Measurements from ENCODE around the gene GBGT1.

GBGT1 gene

DNA sequence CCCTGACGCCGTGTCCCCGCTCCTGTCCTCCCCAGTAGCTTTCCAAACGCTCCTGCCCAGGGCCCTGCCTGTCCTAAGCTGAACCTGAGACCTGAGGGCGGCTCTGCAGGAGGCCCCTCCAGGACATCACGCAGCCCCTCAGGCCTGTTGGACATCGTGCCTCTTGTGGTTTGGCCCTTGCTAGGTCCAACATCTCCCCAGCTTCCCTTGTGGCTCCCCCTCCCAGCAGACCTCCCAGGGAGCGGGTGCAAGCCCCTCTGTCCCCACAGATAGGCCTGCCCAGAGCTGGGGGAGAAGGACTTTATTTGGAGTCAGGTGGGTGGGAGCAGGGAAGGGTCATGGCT, 41.3 kb upstream of the GBGT1 start:
- no peak overlapping the region for H3K27ac ChIP-seq (ENCODE audit: low read length)
- no peaks in the 10 kb centered on the region for H3K9me3 ChIP-seq (ENCODE audit: control insufficient read depth in 1 of 2, low read length in 2 of 2)
- H3K4me1 ChIP-seq (ENCODE audit: control insufficient read depth in 1 of 2, insufficient read depth in 2 of 2, low read length in 2 of 2): no peaks in the 10 kb centered on the region
- H3K36me3 ChIP-seq (ENCODE audit: control insufficient read depth in 1 of 2, insufficient read depth in 2 of 2, low read length in 2 of 2): no peaks in the 10 kb centered on the region
- no peaks in the 10 kb centered on the region for H3K27me3 ChIP-seq (ENCODE audit: low read depth, low read length)
- no peak overlapping the region for H3K4me3 ChIP-seq (ENCODE audit: low read depth in 1 of 2, low read length in 2 of 2)

DNA sequence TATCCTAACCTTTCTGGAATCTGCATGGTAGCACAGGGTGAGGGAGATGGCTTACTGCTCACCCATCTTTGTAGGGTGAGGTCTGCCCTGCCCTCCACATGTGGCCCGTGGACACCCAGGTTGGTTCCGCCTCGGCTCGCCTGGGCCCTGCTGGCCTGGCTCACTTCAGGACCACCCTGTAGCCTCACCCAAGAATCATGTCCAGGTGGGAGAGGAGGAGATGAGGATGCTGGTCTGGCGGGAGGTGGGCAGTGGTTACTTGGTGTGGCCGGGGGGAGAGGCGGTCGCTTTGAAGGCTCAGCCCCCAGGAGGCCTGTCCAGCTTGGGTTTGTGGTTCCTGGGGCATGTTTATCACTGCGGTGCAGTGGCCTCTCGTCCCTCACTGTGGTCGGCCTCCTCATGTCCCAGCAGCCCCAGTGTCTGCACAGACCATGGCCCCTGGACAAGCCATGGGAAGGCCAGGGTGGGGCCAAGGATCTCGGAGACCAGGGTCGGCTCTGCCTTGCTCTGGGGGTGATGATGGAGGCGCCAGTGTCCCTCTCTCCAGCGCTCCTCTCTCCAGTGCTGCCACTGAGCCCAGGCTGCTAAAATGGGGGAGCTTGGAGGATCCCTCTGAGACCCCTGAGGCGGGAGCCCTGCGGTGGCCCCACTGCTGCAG, 40.8 kb upstream of the GBGT1 start:
- Histone ChIP-seq H3K27me3 (ENCODE audit: low read depth, low read length) (no peaks in the 10 kb centered on the region), H3K4me3 (ENCODE audit: low read depth in 1 of 2, low read length in 2 of 2) (no peak overlapping the region), H3K4me1 (ENCODE audit: control insufficient read depth in 1 of 2, insufficient read depth in 2 of 2, low read length in 2 of 2) (no peaks in the 10 kb centered on the region), H3K27ac (ENCODE audit: low read length) (no peak overlapping the region), H3K9me3 (ENCODE audit: control insufficient read depth in 1 of 2, low read length in 2 of 2) (no peaks in the 10 kb centered on the region), H3K36me3 (ENCODE audit: control insufficient read depth in 1 of 2, insufficient read depth in 2 of 2, low read length in 2 of 2) (no peaks in the 10 kb centered on the region)

DNA sequence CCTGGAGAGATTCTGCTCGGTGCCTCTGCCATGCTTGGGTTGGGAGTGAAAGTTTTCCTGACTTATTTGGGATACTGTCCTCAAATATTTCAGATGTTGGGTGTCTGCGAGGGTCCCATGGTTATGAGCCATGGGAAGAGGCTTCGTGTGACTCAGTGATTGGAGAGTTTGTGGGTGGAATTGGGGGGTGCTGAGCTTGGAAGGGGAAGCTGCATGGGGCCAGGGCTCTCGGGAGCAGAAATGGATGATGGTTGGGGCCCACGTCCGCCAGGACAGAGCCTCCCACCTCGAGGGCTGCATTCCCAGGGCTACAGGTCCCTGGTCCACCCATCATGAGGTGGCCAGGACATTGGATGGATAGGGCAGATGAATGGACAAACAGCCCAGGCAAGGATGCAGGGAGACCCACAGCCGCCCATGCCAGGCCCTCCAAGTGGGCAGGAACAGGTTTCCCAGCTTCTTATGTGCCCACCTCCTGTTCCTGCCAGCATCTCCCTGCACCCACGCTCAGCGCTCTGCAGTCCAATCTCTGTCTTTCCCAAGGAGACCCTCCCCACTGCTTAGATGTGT, 39.9 kb upstream of the GBGT1 start:
- H3K27me3 ChIP-seq (ENCODE audit: low read depth, low read length): no peaks in the 10 kb centered on the region
- H3K9me3 ChIP-seq (ENCODE audit: control insufficient read depth in 1 of 2, low read length in 2 of 2): no peaks in the 10 kb centered on the region
- H3K36me3 ChIP-seq (ENCODE audit: control insufficient read depth in 1 of 2, insufficient read depth in 2 of 2, low read length in 2 of 2): no peaks in the 10 kb centered on the region
- no peak overlapping the region for H3K4me3 ChIP-seq (ENCODE audit: low read depth in 1 of 2, low read length in 2 of 2)
- no peak overlapping the region for H3K27ac ChIP-seq (ENCODE audit: low read length)
- H3K4me1 ChIP-seq (ENCODE audit: control insufficient read depth in 1 of 2, insufficient read depth in 2 of 2, low read length in 2 of 2): no peaks in the 10 kb centered on the region

DNA sequence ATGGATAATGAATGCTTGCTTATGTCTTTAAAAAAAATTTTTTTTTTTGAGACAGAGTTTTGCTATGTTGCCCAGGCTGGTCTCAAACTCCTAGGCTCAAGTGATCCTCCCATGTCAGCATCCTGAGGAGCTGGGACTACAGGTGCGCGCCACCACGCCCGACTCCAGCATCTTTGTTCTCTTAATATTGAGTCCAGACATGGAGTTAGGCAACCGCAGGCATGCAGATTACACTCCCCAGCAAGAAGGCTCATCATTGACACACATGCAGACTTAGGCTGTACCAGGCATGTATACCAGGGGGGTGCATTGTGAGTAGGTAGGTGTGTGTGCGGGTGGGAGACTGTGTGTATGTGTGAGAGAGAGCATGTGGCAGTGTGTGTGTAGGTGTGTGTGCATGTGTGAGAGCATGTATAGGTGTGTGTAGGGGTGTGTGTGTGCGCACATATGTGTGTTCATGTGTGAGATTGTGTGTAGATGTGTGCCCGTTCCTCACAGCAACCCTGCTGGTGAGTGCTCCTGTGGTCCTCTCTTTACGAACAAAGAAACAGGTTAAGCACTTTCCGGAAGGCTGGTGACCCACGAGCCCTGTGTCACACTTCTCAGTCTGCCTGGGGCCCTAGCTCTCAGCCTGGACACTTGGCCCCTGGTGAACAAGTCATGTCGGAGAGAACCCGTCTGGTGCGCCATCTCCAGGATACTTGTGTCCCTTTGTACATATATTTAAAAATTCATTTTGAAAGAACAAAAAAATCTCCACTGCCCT, 39.2 kb upstream of the GBGT1 start:
- H3K27me3 ChIP-seq (ENCODE audit: low read depth, low read length): no peaks in the 10 kb centered on the region
- no peaks in the 10 kb centered on the region for H3K9me3 ChIP-seq (ENCODE audit: control insufficient read depth in 1 of 2, low read length in 2 of 2)
- no peaks in the 10 kb centered on the region for H3K36me3 ChIP-seq (ENCODE audit: control insufficient read depth in 1 of 2, insufficient read depth in 2 of 2, low read length in 2 of 2)
- H3K27ac ChIP-seq (ENCODE audit: low read length): no peak overlapping the region
- no peak overlapping the region for H3K4me3 ChIP-seq (ENCODE audit: low read depth in 1 of 2, low read length in 2 of 2)
- H3K4me1 ChIP-seq (ENCODE audit: control insufficient read depth in 1 of 2, insufficient read depth in 2 of 2, low read length in 2 of 2): no peaks in the 10 kb centered on the region

DNA sequence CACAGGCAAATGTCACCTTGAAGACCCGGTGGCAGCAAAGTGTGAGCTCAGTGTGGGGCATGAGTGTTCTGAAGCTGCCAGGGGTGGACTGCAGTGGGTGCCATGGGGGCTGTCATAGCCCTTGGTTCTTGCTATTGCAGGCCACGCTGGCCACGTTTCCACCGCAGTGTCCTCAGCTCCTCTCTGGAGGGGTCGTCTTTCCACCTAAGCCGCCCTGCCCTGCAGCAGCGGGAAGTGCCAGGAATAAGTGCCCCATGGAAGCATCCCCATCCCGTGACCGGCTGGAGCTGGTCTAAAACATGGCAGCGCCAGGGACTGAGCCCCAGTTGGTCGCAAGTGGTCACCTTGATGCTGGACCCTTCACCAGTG, 38.4 kb upstream of the GBGT1 start:
- Histone ChIP-seq H3K27me3 (ENCODE audit: low read depth, low read length) (no peaks in the 10 kb centered on the region), H3K4me3 (ENCODE audit: low read depth in 1 of 2, low read length in 2 of 2) (no peak overlapping the region)

DNA sequence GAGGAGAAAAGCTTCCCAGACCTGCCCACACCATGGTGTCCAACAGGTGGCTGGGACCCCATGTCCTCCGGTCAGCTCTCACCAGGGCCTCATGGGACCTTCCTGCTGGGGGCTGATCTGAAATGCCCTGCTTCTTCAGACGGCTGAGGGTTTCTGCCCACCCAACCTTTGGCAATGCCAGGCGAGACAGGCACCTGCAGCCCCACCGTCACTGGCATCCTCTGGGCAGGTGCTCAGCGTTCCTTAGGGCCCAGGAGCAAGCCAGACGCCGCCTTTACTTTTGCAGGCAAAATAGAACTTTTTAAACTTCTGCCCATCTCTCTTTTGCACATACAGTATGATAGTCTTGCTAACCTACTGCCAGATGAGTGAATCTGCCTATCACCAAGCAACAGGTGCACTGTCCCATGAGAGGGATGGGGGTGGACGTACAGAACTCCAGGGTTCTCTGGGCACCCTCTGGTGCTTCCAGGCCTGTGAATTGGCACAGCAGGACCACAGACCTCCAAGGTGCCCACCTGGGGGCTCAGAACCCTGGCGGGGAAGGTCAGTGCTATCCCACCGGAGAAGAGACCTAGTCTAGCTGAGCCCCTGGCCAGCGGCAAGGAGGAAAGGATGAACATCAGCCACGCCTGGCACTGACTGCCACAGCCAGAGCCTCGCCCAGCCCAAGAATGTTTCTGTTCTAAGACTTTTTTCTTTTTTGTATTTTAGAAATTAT, 37.9 kb upstream of the GBGT1 start:
- H3K27ac ChIP-seq (ENCODE audit: low read length): no peak overlapping the region

More for the DNA sequence above, 38.4 kb upstream of the GBGT1 start:
- no peaks in the 10 kb centered on the region for H3K9me3 ChIP-seq (ENCODE audit: control insufficient read depth in 1 of 2, low read length in 2 of 2)
- no peaks in the 10 kb centered on the region for H3K4me1 ChIP-seq (ENCODE audit: control insufficient read depth in 1 of 2, insufficient read depth in 2 of 2, low read length in 2 of 2)
- no peaks in the 10 kb centered on the region for H3K36me3 ChIP-seq (ENCODE audit: control insufficient read depth in 1 of 2, insufficient read depth in 2 of 2, low read length in 2 of 2)
- no peak overlapping the region for H3K27ac ChIP-seq (ENCODE audit: low read length)

DNA sequence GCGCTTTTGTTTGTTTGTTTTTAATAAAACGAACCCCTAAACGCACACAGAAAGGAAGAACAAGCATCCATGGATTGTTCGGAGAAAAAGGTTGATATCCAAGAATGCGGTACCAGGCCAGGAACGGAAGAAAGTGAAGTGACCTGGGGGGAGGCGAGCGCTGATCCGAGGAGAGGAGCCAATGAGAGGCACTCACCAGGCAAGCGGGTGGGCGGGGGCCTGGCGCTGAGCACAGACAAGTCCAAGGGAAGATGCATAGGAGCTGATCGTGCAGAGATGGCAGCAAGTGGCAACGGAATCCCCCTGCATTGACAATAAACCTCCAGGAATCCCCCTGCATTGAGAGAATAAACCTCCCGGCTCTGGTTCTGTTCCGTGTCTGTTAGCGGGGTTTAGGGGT, 36.9 kb upstream of the GBGT1 start:
- no peaks in the 10 kb centered on the region for H3K27me3 ChIP-seq (ENCODE audit: low read depth, low read length)

More for the DNA sequence above, 37.9 kb upstream of the GBGT1 start:
- H3K9me3 ChIP-seq (ENCODE audit: control insufficient read depth in 1 of 2, low read length in 2 of 2): no peaks in the 10 kb centered on the region
- no peak overlapping the region for H3K4me3 ChIP-seq (ENCODE audit: low read depth in 1 of 2, low read length in 2 of 2)
- no peaks in the 10 kb centered on the region for H3K4me1 ChIP-seq (ENCODE audit: control insufficient read depth in 1 of 2, insufficient read depth in 2 of 2, low read length in 2 of 2)
- no peaks in the 10 kb centered on the region for H3K36me3 ChIP-seq (ENCODE audit: control insufficient read depth in 1 of 2, insufficient read depth in 2 of 2, low read length in 2 of 2)
- H3K27me3 ChIP-seq (ENCODE audit: low read depth, low read length): no peaks in the 10 kb centered on the region

DNA sequence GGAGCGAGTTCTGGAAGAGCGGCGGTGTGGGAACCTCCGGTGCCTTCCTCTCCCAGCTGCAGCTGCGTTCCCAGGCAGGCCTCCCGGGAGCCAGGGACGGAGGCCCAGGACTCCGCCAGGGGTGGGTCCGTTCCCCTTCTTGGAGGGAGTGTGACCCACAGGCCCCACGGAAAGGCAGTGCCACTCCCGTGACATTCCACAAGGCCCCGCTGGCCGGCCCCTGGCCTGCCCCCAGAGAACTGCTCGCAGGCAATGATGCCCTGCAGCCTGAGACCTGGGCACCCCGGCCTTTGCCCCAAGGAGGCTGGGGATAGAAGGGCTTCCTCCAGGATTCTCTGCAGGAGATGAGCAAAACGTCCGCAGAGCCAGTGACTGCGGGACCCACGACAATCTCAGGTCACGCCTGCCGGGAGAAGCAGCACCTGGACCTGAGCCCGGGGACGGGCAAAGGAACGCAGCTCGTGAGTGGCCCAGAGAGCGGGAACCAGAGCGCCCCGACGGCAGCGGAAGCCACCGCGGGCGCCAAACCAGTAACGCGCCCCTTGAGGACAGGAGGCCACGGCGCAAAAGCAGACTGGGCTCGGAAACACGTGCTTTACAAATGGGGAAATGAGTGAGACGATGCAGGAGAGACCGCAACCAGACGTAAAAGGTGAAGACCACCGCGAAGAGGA, 36.1 kb upstream of the GBGT1 start:
- H3K36me3 ChIP-seq (ENCODE audit: control insufficient read depth in 1 of 2, insufficient read depth in 2 of 2, low read length in 2 of 2): no peaks in the 10 kb centered on the region
- H3K27me3 ChIP-seq (ENCODE audit: low read depth, low read length): no peaks in the 10 kb centered on the region
- no peak overlapping the region for H3K27ac ChIP-seq (ENCODE audit: low read length)
- H3K4me3 ChIP-seq (ENCODE audit: low read depth in 1 of 2, low read length in 2 of 2): peak overlapping the region; percentile 11 to 58
- H3K9me3 ChIP-seq (ENCODE audit: control insufficient read depth in 1 of 2, low read length in 2 of 2): no peaks in the 10 kb centered on the region
- H3K4me1 ChIP-seq (ENCODE audit: control insufficient read depth in 1 of 2, insufficient read depth in 2 of 2, low read length in 2 of 2): no peaks in the 10 kb centered on the region

More for the DNA sequence above, 36.9 kb upstream of the GBGT1 start:
- no peaks in the 10 kb centered on the region for H3K4me1 ChIP-seq (ENCODE audit: control insufficient read depth in 1 of 2, insufficient read depth in 2 of 2, low read length in 2 of 2)
- H3K36me3 ChIP-seq (ENCODE audit: control insufficient read depth in 1 of 2, insufficient read depth in 2 of 2, low read length in 2 of 2): no peaks in the 10 kb centered on the region
- H3K27ac ChIP-seq (ENCODE audit: low read length): no peak overlapping the region
- H3K9me3 ChIP-seq (ENCODE audit: control insufficient read depth in 1 of 2, low read length in 2 of 2): no peaks in the 10 kb centered on the region
- H3K4me3 ChIP-seq (ENCODE audit: low read depth in 1 of 2, low read length in 2 of 2): no peak overlapping the region

DNA sequence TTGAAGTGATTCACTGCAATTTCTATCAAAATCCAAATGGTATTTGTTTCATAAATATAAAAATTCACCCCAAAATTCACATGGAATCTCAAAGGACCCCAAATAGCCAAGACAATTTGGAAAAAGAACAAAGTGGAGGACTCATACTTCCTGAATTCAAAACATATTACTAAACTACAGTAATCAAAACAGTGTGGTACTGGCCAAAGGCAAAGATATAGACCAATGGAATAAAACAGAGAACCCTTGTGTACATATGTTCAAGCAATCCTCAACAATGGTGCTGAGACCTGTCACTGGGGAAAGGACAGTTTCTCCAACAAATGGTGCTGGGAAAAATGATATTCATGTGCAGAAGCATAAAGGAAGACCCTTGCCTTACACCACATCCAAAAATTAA, 31.3 kb upstream of the GBGT1 start:
- Histone ChIP-seq H3K27ac (ENCODE audit: low read length) (no peak overlapping the region), H3K27me3 (ENCODE audit: low read depth, low read length) (no peaks in the 10 kb centered on the region), H3K36me3 (ENCODE audit: control insufficient read depth in 1 of 2, insufficient read depth in 2 of 2, low read length in 2 of 2) (no peaks in the 10 kb centered on the region), H3K4me3 (ENCODE audit: low read depth in 1 of 2, low read length in 2 of 2) (no peak overlapping the region), H3K4me1 (ENCODE audit: control insufficient read depth in 1 of 2, insufficient read depth in 2 of 2, low read length in 2 of 2) (no peaks in the 10 kb centered on the region), H3K9me3 (ENCODE audit: control insufficient read depth in 1 of 2, low read length in 2 of 2) (no peaks in the 10 kb centered on the region)

DNA sequence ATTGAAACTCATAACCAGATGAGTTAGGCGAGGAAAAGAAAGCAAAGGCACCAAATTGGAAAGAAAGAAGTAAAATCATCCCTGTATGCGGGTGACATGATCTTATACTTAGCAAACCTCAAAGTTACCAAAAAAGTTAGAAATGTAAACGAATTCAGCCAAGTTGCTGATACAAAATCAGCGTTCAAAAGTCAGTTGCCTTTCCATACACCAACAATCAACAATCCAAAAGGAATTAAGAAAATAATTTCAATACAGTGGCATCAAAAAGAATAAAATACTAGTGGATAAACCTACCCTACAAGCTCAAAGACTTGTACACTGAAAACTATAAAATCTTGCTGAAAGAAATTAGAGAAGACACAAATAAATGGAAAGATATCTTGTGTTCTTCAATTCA, 30.9 kb upstream of the GBGT1 start:
- Histone ChIP-seq H3K4me3 (ENCODE audit: low read depth in 1 of 2, low read length in 2 of 2) (no peak overlapping the region), H3K27ac (ENCODE audit: low read length) (no peak overlapping the region), H3K36me3 (ENCODE audit: control insufficient read depth in 1 of 2, insufficient read depth in 2 of 2, low read length in 2 of 2) (no peaks in the 10 kb centered on the region), H3K4me1 (ENCODE audit: control insufficient read depth in 1 of 2, insufficient read depth in 2 of 2, low read length in 2 of 2) (no peaks in the 10 kb centered on the region), H3K9me3 (ENCODE audit: control insufficient read depth in 1 of 2, low read length in 2 of 2) (no peaks in the 10 kb centered on the region), H3K27me3 (ENCODE audit: low read depth, low read length) (no peaks in the 10 kb centered on the region)

DNA sequence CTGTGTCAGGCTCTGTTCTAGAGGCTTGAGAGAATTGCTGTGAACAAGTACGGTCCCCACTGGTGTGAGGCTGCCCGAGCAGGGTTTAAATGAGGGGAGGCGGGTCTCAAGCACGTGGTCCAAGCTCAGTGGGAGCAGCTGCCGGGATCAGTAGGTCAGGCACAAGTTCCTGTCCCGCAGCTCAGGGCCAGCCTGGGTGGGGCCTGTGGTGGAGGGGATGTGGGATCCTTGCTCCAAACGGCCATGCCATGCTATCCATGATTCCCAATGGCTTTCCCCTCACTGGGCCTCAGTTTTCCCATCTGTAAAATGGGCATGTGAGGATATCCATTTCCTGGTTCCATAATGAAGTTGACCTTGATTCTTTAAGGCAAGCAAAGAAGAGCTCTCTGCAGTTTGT, 28.3 kb upstream of the GBGT1 start:
- Histone ChIP-seq H3K9me3 (ENCODE audit: control insufficient read depth in 1 of 2, low read length in 2 of 2) (no peaks in the 10 kb centered on the region), H3K4me3 (ENCODE audit: low read depth in 1 of 2, low read length in 2 of 2) (no peak overlapping the region), H3K4me1 (ENCODE audit: control insufficient read depth in 1 of 2, insufficient read depth in 2 of 2, low read length in 2 of 2) (no peaks in the 10 kb centered on the region), H3K27me3 (ENCODE audit: low read depth, low read length) (no peaks in the 10 kb centered on the region), H3K36me3 (ENCODE audit: control insufficient read depth in 1 of 2, insufficient read depth in 2 of 2, low read length in 2 of 2) (no peaks in the 10 kb centered on the region), H3K27ac (ENCODE audit: low read length) (no peak overlapping the region)

All from muscle layer of duodenum (tissue), 2 donors.